GM12875 (cell line): Measurements from ENCODE around the gene C11orf54.
"Not testable (repeated sequence)": the region's sequence is repeated elsewhere in the genome, so short reads cannot be mapped to it uniquely, and the experiment has no call there.

Experiments
- H3K4me3 ChIP-seq: one replicate; pipeline ENCODE4 v1.5.1; 2011; ENCODE audit warnings: low read depth, low read length, control low read depth
- CTCF ChIP-seq: IDR thresholded peaks from 2 replicates; pipeline ENCODE4 v1.5.1; 2011; ENCODE audit warnings: low read depth, mild to moderate bottlenecking, control low read depth, inconsistent platforms, low read length, moderate library complexity, borderline replicate concordance; ENCODE audit not compliant: insufficient read depth

Gene C11orf54

GRCh38 chr11:93767018-93767417, 25.5 kb downstream of the C11orf54 start:
- no peak overlapping the region for H3K4me3 ChIP-seq
- TF ChIP-seq CTCF, result no peak

GRCh38 chr11:93770160-93770559, 28.7 kb downstream of the C11orf54 start:
- no peak overlapping the region for H3K4me3 ChIP-seq
- TF ChIP-seq CTCF, result no peak

- TF ChIP-seq CTCF, result no peak
- no peak overlapping the region for H3K4me3 ChIP-seq
These were observed 30.7 kb downstream of the C11orf54 start for GRCh38 chr11:93772123-93772522.

GRCh38 chr11:93773045-93773477, 31.6 kb downstream of the C11orf54 start:
- H3K4me3 ChIP-seq, result no peak overlapping the region
- no peak for TF ChIP-seq CTCF

- TF ChIP-seq CTCF, result no peak
- no peak overlapping the region for H3K4me3 ChIP-seq
These were observed 32.2 kb downstream of the C11orf54 start for GRCh38 chr11:93773601-93774200.

GRCh38 chr11:93774560-93774959, 33.1 kb downstream of the C11orf54 start:
- H3K4me3 ChIP-seq, result not testable (repeated sequence)

- no peak for TF ChIP-seq CTCF
- no peak overlapping the region for H3K4me3 ChIP-seq
These were observed 33.8 kb downstream of the C11orf54 start for GRCh38 chr11:93775289-93775688.

- TF ChIP-seq CTCF, result no peak
These were observed 41.9 kb downstream of the C11orf54 start for GRCh38 chr11:93783362-93783761.

More at GRCh38 chr11:93783362-93783761, 41.9 kb downstream of the C11orf54 start:
- peak overlapping the region; percentile 88 for H3K4me3 ChIP-seq
